DND-41 (cell line): ENCODE measurements around the gene TELO2.

Source experiments
- EZH2 ChIP-seq: IDR thresholded peaks from 3 replicates; pipeline ENCODE4 v1.6.1; 2012; ENCODE audit warnings: borderline replicate concordance, low read depth, mild to moderate bottlenecking, moderate library complexity, low read length, inconsistent platforms; ENCODE audit not compliant: severe bottlenecking
- TF ChIP-seq, protein P1 (sequence below): IDR thresholded peaks from 2 replicates; pipeline ENCODE4 v1.5.1; 2012; ENCODE audit warnings: borderline replicate concordance, low read length, moderate library complexity, mild to moderate bottlenecking; ENCODE audit not compliant: poor library complexity, severe bottlenecking; ENCODE audit errors: extremely low read depth

- TF ChIP-seq, protein P1, sequence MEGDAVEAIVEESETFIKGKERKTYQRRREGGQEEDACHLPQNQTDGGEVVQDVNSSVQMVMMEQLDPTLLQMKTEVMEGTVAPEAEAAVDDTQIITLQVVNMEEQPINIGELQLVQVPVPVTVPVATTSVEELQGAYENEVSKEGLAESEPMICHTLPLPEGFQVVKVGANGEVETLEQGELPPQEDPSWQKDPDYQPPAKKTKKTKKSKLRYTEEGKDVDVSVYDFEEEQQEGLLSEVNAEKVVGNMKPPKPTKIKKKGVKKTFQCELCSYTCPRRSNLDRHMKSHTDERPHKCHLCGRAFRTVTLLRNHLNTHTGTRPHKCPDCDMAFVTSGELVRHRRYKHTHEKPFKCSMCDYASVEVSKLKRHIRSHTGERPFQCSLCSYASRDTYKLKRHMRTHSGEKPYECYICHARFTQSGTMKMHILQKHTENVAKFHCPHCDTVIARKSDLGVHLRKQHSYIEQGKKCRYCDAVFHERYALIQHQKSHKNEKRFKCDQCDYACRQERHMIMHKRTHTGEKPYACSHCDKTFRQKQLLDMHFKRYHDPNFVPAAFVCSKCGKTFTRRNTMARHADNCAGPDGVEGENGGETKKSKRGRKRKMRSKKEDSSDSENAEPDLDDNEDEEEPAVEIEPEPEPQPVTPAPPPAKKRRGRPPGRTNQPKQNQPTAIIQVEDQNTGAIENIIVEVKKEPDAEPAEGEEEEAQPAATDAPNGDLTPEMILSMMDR = no peak
- no peak for TF ChIP-seq EZH2
Observed at GRCh38 chr16:1453316-1453715, 39.8 kb upstream of the TELO2 start.
